Measurements from ENCODE around the gene SGSM1.

The SGSM1 gene

GRCh38 chr22:24834845-24835570 lies 29.0 kb downstream of the SGSM1 start:
- Histone ChIP-seq H3K4me1 (ENCODE audit: control insufficient read depth, insufficient read depth, low read length) (no peaks in the 10 kb centered on the region), H3K36me3 (ENCODE audit: control insufficient read depth in 2 of 2, insufficient read depth in 1 of 2, low read length in 2 of 2) (no peaks in the 10 kb centered on the region; a peak in 1 of 3 replicates), H3K9me3 (ENCODE audit: control insufficient read depth, insufficient read depth, low read depth, low read length) (no peaks in the 10 kb centered on the region), H3K27ac (ENCODE audit: extremely low read depth, low read depth, low read length) (no peak overlapping the region), H3K4me3 (ENCODE audit: low read depth, low read length) (no peak overlapping the region)
- ChIA-PET POLR2A (no interaction called here), CTCF (interaction anchor here (0.5 to 1.4 kb wide), 4 partner anchors 15 to 72 kb away, joined by 3 to 9 read pairs (median 6); no protein-coding TSS in a partner anchor)
- peak; percentile 85 for TF ChIP-seq ZNF629 (tag by site-specific recombination; IDR thresholded peaks at IDR 0.05)
- TF ChIP-seq SCRT2 (tag by site-specific recombination; IDR thresholded peaks at IDR 0.05) = peak; percentile 88
- TF ChIP-seq ZBTB48 (tag by site-specific recombination; IDR thresholded peaks at IDR 0.05) = peak; percentile 63; the same call in 1 of the 2 replicates
- TF ChIP-seq ZNF518A (tag by site-specific recombination; conservative IDR thresholded peaks at IDR 0.05; ENCODE audit: low read depth) = no peak
- TF ChIP-seq ZBTB21 (tag by site-specific recombination; IDR thresholded peaks at IDR 0.05) = peak; percentile 87
- TF ChIP-seq CTCF (tag by site-specific recombination; IDR thresholded peaks at IDR 0.05) = peak; percentile 62
- TF ChIP-seq BCL6B (tag by site-specific recombination; IDR thresholded peaks at IDR 0.05) = no peak
- peak; percentile 40 for TF ChIP-seq ZNF654 (tag by site-specific recombination; IDR thresholded peaks at IDR 0.05; ENCODE audit: low read depth)
- TF ChIP-seq ZNF704 (tag by site-specific recombination; IDR thresholded peaks at IDR 0.05) = no peak
- TF ChIP-seq ZNF785 (tag by site-specific recombination; IDR thresholded peaks at IDR 0.05) = no peak
- no peak for TF ChIP-seq ZNF792 (tag by site-specific recombination; IDR thresholded peaks at IDR 0.05)
- TF ChIP-seq ZNF133 (tag by site-specific recombination; IDR thresholded peaks at IDR 0.05) = no peak
- TF ChIP-seq, protein P1, sequence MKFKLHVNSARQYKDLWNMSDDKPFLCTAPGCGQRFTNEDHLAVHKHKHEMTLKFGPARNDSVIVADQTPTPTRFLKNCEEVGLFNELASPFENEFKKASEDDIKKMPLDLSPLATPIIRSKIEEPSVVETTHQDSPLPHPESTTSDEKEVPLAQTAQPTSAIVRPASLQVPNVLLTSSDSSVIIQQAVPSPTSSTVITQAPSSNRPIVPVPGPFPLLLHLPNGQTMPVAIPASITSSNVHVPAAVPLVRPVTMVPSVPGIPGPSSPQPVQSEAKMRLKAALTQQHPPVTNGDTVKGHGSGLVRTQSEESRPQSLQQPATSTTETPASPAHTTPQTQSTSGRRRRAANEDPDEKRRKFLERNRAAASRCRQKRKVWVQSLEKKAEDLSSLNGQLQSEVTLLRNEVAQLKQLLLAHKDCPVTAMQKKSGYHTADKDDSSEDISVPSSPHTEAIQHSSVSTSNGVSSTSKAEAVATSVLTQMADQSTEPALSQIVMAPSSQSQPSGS (tag by site-specific recombination; IDR thresholded peaks at IDR 0.05; ENCODE audit: low read depth) = peak; percentile 83
